SKM-1 (cell line): ENCODE data around the gene TPM1.
"Not testable (repeated sequence)": the region's sequence is repeated elsewhere in the genome, so short reads cannot be mapped to it uniquely, and the experiment has no call there.

Experiments used
- DNase-seq: peaks from one replicate; lab custom pipeline; 2025; ENCODE audit not compliant: unreplicated experiment; lab: John Stamatoyannopoulos, UW

Gene TPM1

GRCh38 chr15:63091679-63092446 is 49.3 kb downstream of the TPM1 start:
- no peak for DNase-seq

GRCh38 chr15:63093486-63094205 is 51.1 kb downstream of the TPM1 start:
- DNase-seq, result peak; percentile 74

GRCh38 chr15:63094495-63094931 is 52.0 kb downstream of the TPM1 start:
- DNase-seq, result no peak

- no peak for DNase-seq
Observed at GRCh38 chr15:63096178-63096577, 53.6 kb downstream of the TPM1 start.

GRCh38 chr15:63098901-63099300 is 56.4 kb downstream of the TPM1 start:
- not testable (repeated sequence) for DNase-seq

GRCh38 chr15:63099581-63099980 is 57.0 kb downstream of the TPM1 start:
- DNase-seq, result not testable (repeated sequence)

GRCh38 chr15:63103416-63103815 is 60.9 kb downstream of the TPM1 start:
- no peak for DNase-seq

GRCh38 chr15:63104727-63105126 is 62.2 kb downstream of the TPM1 start:
- peak; percentile 28 for DNase-seq

- DNase-seq, result not testable (repeated sequence)
Observed at GRCh38 chr15:63105354-63105753, 62.8 kb downstream of the TPM1 start.

GRCh38 chr15:63107895-63108546 is 65.5 kb downstream of the TPM1 start:
- no peak for DNase-seq

GRCh38 chr15:63109498-63109897 is 67.0 kb downstream of the TPM1 start:
- no peak for DNase-seq

- DNase-seq, result no peak
Observed at GRCh38 chr15:63109920-63110319, 67.4 kb downstream of the TPM1 start.

- DNase-seq, result no peak
Observed at GRCh38 chr15:63110428-63111026, 68.0 kb downstream of the TPM1 start.

- no peak for DNase-seq
Observed at GRCh38 chr15:63111481-63111880, 68.9 kb downstream of the TPM1 start.

GRCh38 chr15:63112871-63113270 is 70.3 kb downstream of the TPM1 start:
- no peak for DNase-seq

GRCh38 chr15:63114465-63114864 is 71.9 kb downstream of the TPM1 start:
- DNase-seq, result no peak
